Upper lobe of left lung (tissue), 6 donors: ENCODE measurements around the gene ODF2L. TPM values are rescaled to one million over a fixed set of nuclear protein-coding genes. Genes with fewer than 3 reads are reported as not detected.

ENCODE experiments used
- ATAC-seq, 2 donors: fragments of 200-7000 bp; cut with Tn5 transposase; one replicate each; pipeline ENCODE4 v1.9.1; 2022; ENCODE audit warnings: mild to moderate bottlenecking in 2 of 2, moderate library complexity in 2 of 2; ENCODE audit not compliant: low FRiP score in 2 of 2
- DNase-seq, 2 donors: peaks; one replicate each; pipeline ENCODE4 v3.0.0-alpha.2; 2019 to 2020
- H3K27ac ChIP-seq, 4 donors: fragments of 200-600 bp; sonication (generic); one replicate each; pipeline ENCODE4 v1.5.1; 2016 to 2019
- H3K27me3 ChIP-seq, 4 donors: fragments of 200-600 bp; sonication (generic); one replicate each; pipeline ENCODE4 v1.5.1; 2017 to 2019
- H3K36me3 ChIP-seq, 4 donors: fragments of 200-600 bp; sonication (generic); one replicate each; pipeline ENCODE4 v1.5.1; 2016 to 2019
- H3K4me1 ChIP-seq, 4 donors: fragments of 200-600 bp; sonication (generic); one replicate each; pipeline ENCODE4 v1.5.1; 2018 to 2019
- H3K4me3 ChIP-seq, 4 donors: fragments of 200-600 bp; sonication (generic); one replicate each; pipeline ENCODE4 v1.5.1; 2017 to 2019; ENCODE audit warnings: mild to moderate bottlenecking in 2 of 4, moderate library complexity in 1 of 4
- H3K9me3 ChIP-seq, 4 donors: fragments of 200-600 bp; sonication (generic); one replicate each; pipeline ENCODE4 v1.5.1; 2018 to 2019
- CTCF ChIP-seq, 6 experiments: fragments of 450-650 bp in 4 of 6; fragments of 200-600 bp in 2 of 6; sonication (generic) in 2 of 6; IDR thresholded peaks; one replicate each; pipeline ENCODE4 v1.5.1; 2016 to 2019; ENCODE audit warnings: antibody characterized with exemption in 6 of 6
- EP300 ChIP-seq, 4 donors: sonication (generic); formaldehyde crosslinking; IDR thresholded peaks; one replicate each; pipeline ENCODE4 v1.5.1; 2017; ENCODE audit warnings: antibody characterized with exemption in 4 of 4, control low read depth in 2 of 4
- POLR2A ChIP-seq, 4 donors: fragments of 450-650 bp; IDR thresholded peaks; one replicate each; pipeline ENCODE4 v1.5.1; 2016 to 2017; ENCODE audit warnings: antibody characterized with exemption in 4 of 4, mild to moderate bottlenecking in 2 of 4
- POLR2AphosphoS5 ChIP-seq, 2 donors: sonication (generic); formaldehyde crosslinking; IDR thresholded peaks; one replicate each; pipeline ENCODE4 v1.5.1; 2017; ENCODE audit warnings: antibody characterized with exemption in 2 of 2
- WGBS, 2 donors: methylation state at CpG; one replicate each; pipeline ENCODE4 v1.1.5; 2017 to 2018; 5-methylcytosine and 5-hydroxymethylcytosine counted together
- total RNA-seq, 6 donors: library from RNA; depleted of rRNA in 4 of 6; stranded (reverse); fragments of >200 nt in 4 of 6; gene quantifications; one replicate each; pipeline versions ENCODE4 v1.1.0 to v1.2.1, GENCODE V29; 2016 to 2021
- donor health status: DM: no; HTN: no; CAD: no; lungs with moderate emphysema.
- donor health status: DM: no; HTN: yes; CAD: no; lungs with severe emphysema.

ODF2L gene
- total RNA-seq = 100 to 1,000 TPM in 2 of 6 donors, 10 to 100 TPM in 4; 22.2 to 179 (median 34.0) TPM

GRCh38 chr1:86395751-86396497, at the start of gene ODF2L:
TSS of gene ODF2L (minus strand) at chr1:86396323. CDS start at chr1:86387027, 9,296 bp downstream.
- peak within 1 kb of the TSS; percentile 69 to 82 (median 76) for H3K4me3 ChIP-seq
- DNase-seq (peak; percentile 95 to 96), ATAC-seq (peak; percentile 100)
- no peaks in the 10 kb centered on the region for H3K36me3 ChIP-seq
- peak within 1 kb of the TSS; percentile 80 to 89 (median 84) for H3K27ac ChIP-seq
- no peaks in the 10 kb centered on the region for H3K9me3 ChIP-seq
- TF ChIP-seq POLR2AphosphoS5 (IDR thresholded peaks at IDR 0.05) (peak; percentile 69 to 76), CTCF (IDR thresholded peaks at IDR 0.05) (no peak), POLR2A (IDR thresholded peaks at IDR 0.05) (peak in 3 of 4 donors; percentile 70 to 84 (median 78)), EP300 (IDR thresholded peaks at IDR 0.05) (no peak)
- H3K27me3 ChIP-seq = no peaks in the 10 kb centered on the region
- 0% methylated on average over 31 to 48 of the region's 56 CpGs for WGBS, 2 donors
- peaks cover 12 to 27% (median 20%) of the 10 kb centered on the region in 4 donors for H3K4me1 ChIP-seq

GRCh38 chr1:86445919-86446318, 49.8 kb upstream of the ODF2L start:
- DNase-seq (no peak), ATAC-seq (no peak)
- no peaks in the 10 kb centered on the region for H3K9me3 ChIP-seq
- 44 to 88% methylated on average over 1 of the region's 1 CpG for WGBS, 2 donors
- no peaks in the 10 kb centered on the region for H3K27me3 ChIP-seq
- no peak overlapping the region for H3K4me3 ChIP-seq
- H3K4me1 ChIP-seq = no peaks in the 10 kb centered on the region
- no peak for TF ChIP-seq CTCF (IDR thresholded peaks at IDR 0.05)
- TF ChIP-seq EP300 (IDR thresholded peaks at IDR 0.05) = no peak
- no peak for TF ChIP-seq POLR2AphosphoS5 (IDR thresholded peaks at IDR 0.05)
- no peak for TF ChIP-seq POLR2A (IDR thresholded peaks at IDR 0.05)
- no peak overlapping the region for H3K27ac ChIP-seq
- H3K36me3 ChIP-seq = no peaks in the 10 kb centered on the region

GRCh38 chr1:86441997-86442396, 45.9 kb upstream of the ODF2L start:
- TF ChIP-seq POLR2AphosphoS5 (IDR thresholded peaks at IDR 0.05) = no peak
- no peak for TF ChIP-seq EP300 (IDR thresholded peaks at IDR 0.05)
- no peak for TF ChIP-seq CTCF (IDR thresholded peaks at IDR 0.05)
- no peak for TF ChIP-seq POLR2A (IDR thresholded peaks at IDR 0.05)
- 66 to 79% methylated on average over 1 of the region's 1 CpG for WGBS, 2 donors
- H3K9me3 ChIP-seq = no peaks in the 10 kb centered on the region
- H3K4me3 ChIP-seq = no peak overlapping the region
- no peak for ATAC-seq
- no peaks in the 10 kb centered on the region for H3K4me1 ChIP-seq
- no peaks in the 10 kb centered on the region for H3K36me3 ChIP-seq
- no peak for DNase-seq
- no peak overlapping the region for H3K27ac ChIP-seq
- no peaks in the 10 kb centered on the region for H3K27me3 ChIP-seq

- ATAC-seq (no peak), DNase-seq (no peak)
- no peaks in the 10 kb centered on the region for H3K9me3 ChIP-seq
- H3K27ac ChIP-seq = no peak overlapping the region
- no peaks in the 10 kb centered on the region for H3K4me1 ChIP-seq
- no peak overlapping the region for H3K4me3 ChIP-seq
- no peaks in the 10 kb centered on the region for H3K36me3 ChIP-seq
- TF ChIP-seq CTCF (IDR thresholded peaks at IDR 0.05) (no peak), POLR2AphosphoS5 (IDR thresholded peaks at IDR 0.05) (no peak), POLR2A (IDR thresholded peaks at IDR 0.05) (no peak)
- WGBS, 2 donors = 49 to 64% methylated on average over 2 of the region's 2 CpGs
- no peaks in the 10 kb centered on the region for H3K27me3 ChIP-seq
Observed at GRCh38 chr1:86441581-86441980, 45.5 kb upstream of the ODF2L start.

GRCh38 chr1:86436041-86436440, 39.9 kb upstream of the ODF2L start:
- no peak for TF ChIP-seq CTCF (IDR thresholded peaks at IDR 0.05)
- no peak for TF ChIP-seq POLR2AphosphoS5 (IDR thresholded peaks at IDR 0.05)
- TF ChIP-seq EP300 (IDR thresholded peaks at IDR 0.05) = no peak
- TF ChIP-seq POLR2A (IDR thresholded peaks at IDR 0.05) = no peak
- no peak overlapping the region for H3K4me3 ChIP-seq
- H3K27ac ChIP-seq = no peak overlapping the region
- ATAC-seq (no peak), DNase-seq (no peak)
- no peaks in the 10 kb centered on the region for H3K27me3 ChIP-seq
- H3K36me3 ChIP-seq = no peaks in the 10 kb centered on the region
- H3K4me1 ChIP-seq = no peaks in the 10 kb centered on the region
- 46 to 51% methylated on average over 2 of the region's 2 CpGs for WGBS, 2 donors
- no peaks in the 10 kb centered on the region for H3K9me3 ChIP-seq
